Neuronal stem cell (in vitro differentiated cells): ENCODE results near the gene BACE2.

Experiments
- DNase-seq: peaks from one replicate; pipeline ENCODE4 v3.0.0-alpha.2; 2013; ENCODE audit warnings: low spot score
- H2AFZ ChIP-seq: one replicate; pipeline ENCODE4 v1.6.1; 2013; ENCODE audit warnings: mild to moderate bottlenecking, low read length, inconsistent platforms
- H2AK5ac ChIP-seq: 2 replicates; pipeline ENCODE4 v1.6.1; 2013; ENCODE audit warnings: low read depth, mild to moderate bottlenecking, inconsistent platforms, low read length, moderate library complexity, mixed read lengths
- H2BK120ac ChIP-seq: 2 replicates; pipeline ENCODE4 v1.6.1; 2013; ENCODE audit warnings: low read depth, mild to moderate bottlenecking, inconsistent platforms, low read length, moderate library complexity, mixed read lengths
- H2BK12ac ChIP-seq: one replicate; pipeline ENCODE4 v1.6.1; 2013; ENCODE audit warnings: low read length, inconsistent platforms
- H2BK15ac ChIP-seq: 2 replicates; pipeline ENCODE4 v1.6.1; 2013; ENCODE audit warnings: mild to moderate bottlenecking, low read length, inconsistent platforms, mixed read lengths
- H2BK5ac ChIP-seq: one replicate; pipeline ENCODE4 v1.6.1; 2013; ENCODE audit warnings: inconsistent platforms, mild to moderate bottlenecking, low read length, moderate library complexity
- H3K14ac ChIP-seq: one replicate; pipeline ENCODE4 v1.6.1; 2013; ENCODE audit warnings: low read length, inconsistent platforms
- H3K18ac ChIP-seq: 2 replicates; pipeline ENCODE4 v1.6.1; 2013; ENCODE audit warnings: low read length, inconsistent platforms
- H3K23ac ChIP-seq: 2 replicates; pipeline ENCODE4 v1.6.1; 2013; ENCODE audit warnings: low read depth, mild to moderate bottlenecking, mixed read lengths, low read length, inconsistent platforms; ENCODE audit not compliant: poor library complexity
- H3K27ac ChIP-seq: replicated peaks from 3 replicates; pipeline ENCODE4 v1.5.1; 2013; ENCODE audit warnings: low read length, inconsistent platforms
- H3K27me3 ChIP-seq, 3 experiments: 2 replicates each; pipeline ENCODE4 v1.6.1; 2013; ENCODE audit warnings: low read length in 3 of 3, mild to moderate bottlenecking in 2 of 3, inconsistent platforms in 1 of 3, low read depth in 1 of 3, mixed read lengths in 1 of 3, moderate library complexity in 1 of 3; ENCODE audit not compliant: control insufficient read depth in 3 of 3, insufficient read depth in 3 of 3
- H3K36me3 ChIP-seq, 2 donors: replicated peaks in 1 of 2; 2 replicates each; pipeline ENCODE4 v1.6.1; 2013; ENCODE audit warnings: low read length in 2 of 2; ENCODE audit not compliant: control insufficient read depth in 2 of 2, insufficient read depth in 2 of 2
- H3K4ac ChIP-seq: 2 replicates; pipeline ENCODE4 v1.6.1; 2013; ENCODE audit warnings: inconsistent platforms, mild to moderate bottlenecking, low read length, moderate library complexity
- H3K4me1 ChIP-seq, 2 donors: 1 replicate in 1 of 2; 2 replicates in 1 of 2; pipeline ENCODE4 v1.6.1; 2013; ENCODE audit warnings: low read length in 2 of 2, low read depth in 1 of 2; ENCODE audit not compliant: control insufficient read depth in 2 of 2, insufficient read depth in 1 of 2
- H3K4me2 ChIP-seq: one replicate; pipeline ENCODE4 v1.6.1; 2013; ENCODE audit warnings: mild to moderate bottlenecking, low read length, inconsistent platforms; ENCODE audit not compliant: insufficient read depth, poor library complexity, severe bottlenecking
- H3K4me3 ChIP-seq, 2 donors: 2 replicates each; pipeline ENCODE4 v1.5.1; 2013; ENCODE audit warnings: low read length in 2 of 2, mild to moderate bottlenecking in 2 of 2, inconsistent platforms in 1 of 2, moderate library complexity in 1 of 2
- H3K79me1 ChIP-seq: one replicate; pipeline ENCODE4 v1.6.1; 2013; ENCODE audit warnings: low read depth, mild to moderate bottlenecking, inconsistent platforms, low read length, moderate library complexity
- H3K9ac ChIP-seq: one replicate; pipeline ENCODE4 v1.6.1; 2013; ENCODE audit warnings: mild to moderate bottlenecking, low read depth, low read length, inconsistent platforms; ENCODE audit not compliant: poor library complexity
- H3K9me3 ChIP-seq, 2 donors: replicated peaks in 1 of 2; 2 replicates each; pipeline versions ENCODE3 to v1.6.1; 2013; ENCODE audit warnings: low read length in 2 of 2, mild to moderate bottlenecking in 2 of 2, inconsistent platforms in 1 of 2, low read depth in 1 of 2, mixed read lengths in 1 of 2, moderate library complexity in 1 of 2; ENCODE audit not compliant: control insufficient read depth in 2 of 2, insufficient read depth in 1 of 2
- H4K8ac ChIP-seq: one replicate; pipeline ENCODE4 v1.6.1; 2013; ENCODE audit warnings: low read depth, mild to moderate bottlenecking, inconsistent platforms, low read length, moderate library complexity
- H4K91ac ChIP-seq: one replicate; pipeline ENCODE4 v1.6.1; 2013; ENCODE audit warnings: low read length, low read depth, mild to moderate bottlenecking, inconsistent platforms; ENCODE audit not compliant: poor library complexity
- WGBS, 2 donors: extraction: QIAGEN DNeasy Blood & Tissue Kit; methylation state at CpG; one replicate each; pipeline ENCODE4 v1.1.7; 2013; ENCODE audit warnings: missing lambda C conversion rate in 2 of 2, mixed read lengths in 1 of 2; ENCODE audit not compliant: insufficient read length in 2 of 2, insufficient replicate concordance in 1 of 2; ENCODE audit errors: extremely low coverage in 2 of 2; 5-methylcytosine and 5-hydroxymethylcytosine counted together

The BACE2 gene

DNA sequence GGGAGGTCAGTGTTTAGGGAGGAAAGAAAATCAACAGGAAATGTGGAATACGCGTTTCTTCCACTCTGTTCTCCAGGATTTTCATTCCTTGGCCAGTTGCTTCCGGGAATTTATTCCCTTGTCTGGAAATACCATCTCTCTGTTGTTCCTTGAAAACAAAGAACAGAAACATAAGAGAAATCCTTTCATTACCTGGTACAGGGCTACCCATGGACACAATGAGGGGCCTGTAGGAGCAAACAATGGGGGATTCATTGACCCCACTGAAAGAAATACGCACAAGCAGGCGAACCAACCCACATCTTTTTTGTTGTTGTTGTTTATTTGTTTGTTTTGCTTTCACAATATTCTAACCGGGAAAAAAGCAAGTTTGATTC lies 20.0 kb upstream of the BACE2 start:
- no peak overlapping the region for H3K4me2 ChIP-seq
- H2AK5ac ChIP-seq, result no peak overlapping the region
- no CpG with 5 or more reads among the region's 6 CpGs for WGBS, 2 donors
- no peak overlapping the region for H3K14ac ChIP-seq
- H3K79me1 ChIP-seq, result no peaks in the 10 kb centered on the region
- no peak overlapping the region for H2AFZ ChIP-seq
- H3K4ac ChIP-seq, result no peak overlapping the region
- H3K23ac ChIP-seq, result no peak overlapping the region
- H3K4me1 ChIP-seq, result peaks cover 0 to 7% of the 10 kb centered on the region in 2 donors
- H3K27ac ChIP-seq, result no peak overlapping the region
- H3K27me3 ChIP-seq, result peaks cover 0 to 4% (median 0%) of the 10 kb centered on the region in 3 experiments
- H4K8ac ChIP-seq, result no peak overlapping the region
- no peak overlapping the region for H3K18ac ChIP-seq
- H4K91ac ChIP-seq, result no peak overlapping the region
- DNase-seq, result no peak
- H2BK15ac ChIP-seq, result no peak overlapping the region
- H3K9me3 ChIP-seq, result peaks cover 0 to 5% of the 10 kb centered on the region in 2 donors
- H2BK12ac ChIP-seq, result no peak overlapping the region
- H3K36me3 ChIP-seq, result no peaks in the 10 kb centered on the region
- H2BK120ac ChIP-seq, result no peak overlapping the region
- H2BK5ac ChIP-seq, result no peak overlapping the region
- H3K4me3 ChIP-seq, result no peak overlapping the region
- H3K9ac ChIP-seq, result no peak overlapping the region

DNA sequence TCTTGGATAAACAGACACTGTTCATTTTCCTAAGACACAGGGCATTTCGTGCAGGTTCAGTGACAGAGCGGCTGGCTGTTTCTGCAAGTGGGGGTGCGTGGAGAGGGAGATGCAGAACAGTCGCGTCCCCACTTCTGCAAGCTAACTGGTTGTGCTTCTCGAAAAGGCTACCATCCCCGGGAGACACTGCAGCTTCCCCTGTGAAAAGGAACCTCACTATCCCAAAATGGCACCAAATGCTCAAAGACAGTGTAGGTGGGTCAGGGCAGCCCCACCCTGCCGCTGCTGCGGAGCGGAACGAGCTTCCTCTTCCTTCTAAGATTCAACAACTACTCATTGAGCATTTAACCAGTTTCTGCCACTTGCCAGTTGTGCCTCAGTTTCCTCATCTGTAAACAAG lies 19.2 kb upstream of the BACE2 start:
- no peaks in the 10 kb centered on the region for H3K36me3 ChIP-seq
- H3K18ac ChIP-seq, result no peak overlapping the region
- H3K27me3 ChIP-seq, result peaks cover 0 to 4% (median 0%) of the 10 kb centered on the region in 3 experiments
- no peaks in the 10 kb centered on the region for H3K79me1 ChIP-seq
- H4K91ac ChIP-seq, result no peak overlapping the region
- DNase-seq, result no peak
- WGBS, 2 donors, result no CpG with 5 or more reads among the region's 11 CpGs
- no peak overlapping the region for H3K9ac ChIP-seq
- no peak overlapping the region for H3K4me2 ChIP-seq
- H3K9me3 ChIP-seq, result peaks cover 0 to 5% of the 10 kb centered on the region in 2 donors
- H2BK12ac ChIP-seq, result no peak overlapping the region
- no peak overlapping the region for H2BK5ac ChIP-seq
- no peak overlapping the region for H2BK15ac ChIP-seq
- no peak overlapping the region for H3K4ac ChIP-seq
- H4K8ac ChIP-seq, result no peak overlapping the region
- peaks cover 0 to 7% of the 10 kb centered on the region in 2 donors for H3K4me1 ChIP-seq
- no peak overlapping the region for H3K23ac ChIP-seq
- H2BK120ac ChIP-seq, result no peak overlapping the region
- H2AFZ ChIP-seq, result no peak overlapping the region
- no peak overlapping the region for H3K4me3 ChIP-seq
- no peak overlapping the region for H3K14ac ChIP-seq
- no peak overlapping the region for H2AK5ac ChIP-seq
- no peak overlapping the region for H3K27ac ChIP-seq

DNA sequence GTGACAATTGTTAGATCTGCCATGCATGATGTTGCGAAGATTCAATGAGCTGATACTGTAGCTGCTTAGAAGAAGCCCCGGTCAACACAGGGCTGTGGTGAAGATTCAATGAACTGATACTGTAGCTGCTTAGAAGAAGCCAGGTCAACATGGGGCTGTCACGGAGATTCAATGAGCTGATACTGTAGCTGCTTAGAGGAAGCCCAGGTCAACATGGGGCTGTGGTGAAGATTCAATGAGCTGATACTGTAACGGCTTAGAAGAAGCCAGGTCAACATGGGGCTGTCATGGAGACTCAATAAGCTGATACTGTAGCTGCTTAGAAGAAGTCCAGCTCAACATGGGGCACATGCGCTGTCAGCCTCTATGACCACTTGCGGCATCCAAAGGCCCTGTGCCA lies 18.8 kb upstream of the BACE2 start:
- no peak overlapping the region for H3K9ac ChIP-seq
- H2AFZ ChIP-seq, result no peak overlapping the region
- no peak overlapping the region for H3K14ac ChIP-seq
- H3K9me3 ChIP-seq, result peaks cover 0 to 5% of the 10 kb centered on the region in 2 donors
- H2BK120ac ChIP-seq, result no peak overlapping the region
- H3K4ac ChIP-seq, result no peak overlapping the region
- H4K91ac ChIP-seq, result no peak overlapping the region
- no peak overlapping the region for H3K18ac ChIP-seq
- WGBS, 2 donors, result no CpG with 5 or more reads among the region's 6 CpGs
- no peak overlapping the region for H2BK15ac ChIP-seq
- no peak overlapping the region for H4K8ac ChIP-seq
- peaks cover 0 to 4% (median 0%) of the 10 kb centered on the region in 3 experiments for H3K27me3 ChIP-seq
- H3K23ac ChIP-seq, result no peak overlapping the region
- no peak overlapping the region for H3K4me2 ChIP-seq
- peaks cover 0 to 7% of the 10 kb centered on the region in 2 donors for H3K4me1 ChIP-seq
- no peak overlapping the region for H2BK12ac ChIP-seq
- no peak overlapping the region for H3K27ac ChIP-seq
- H2BK5ac ChIP-seq, result no peak overlapping the region
- no peak overlapping the region for H2AK5ac ChIP-seq
- H3K4me3 ChIP-seq, result no peak overlapping the region
- DNase-seq, result no peak
- no peaks in the 10 kb centered on the region for H3K36me3 ChIP-seq
- no peaks in the 10 kb centered on the region for H3K79me1 ChIP-seq

DNA sequence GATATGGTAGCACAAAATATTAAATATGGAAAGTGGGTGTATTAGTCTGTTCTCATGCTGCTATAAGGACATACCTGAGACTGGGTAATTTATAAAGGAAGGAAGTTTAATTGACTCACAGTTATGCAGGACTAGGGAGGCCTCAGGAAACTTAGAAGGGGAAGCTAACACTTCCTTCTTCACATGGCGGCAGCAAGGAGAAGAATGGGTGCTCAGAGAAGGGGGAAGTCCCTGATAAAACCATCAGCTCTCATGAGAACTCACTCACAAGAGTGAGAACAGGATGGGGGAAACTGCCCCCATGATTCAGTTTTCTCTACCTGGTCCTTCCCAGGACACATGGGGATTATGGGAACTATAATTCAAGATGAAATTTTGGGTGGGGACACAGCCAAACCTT lies 15.8 kb upstream of the BACE2 start:
- Histone ChIP-seq H3K4ac (no peak overlapping the region), H3K9ac (no peak overlapping the region), H2BK12ac (no peak overlapping the region), H3K23ac (no peak overlapping the region), H3K36me3 (no peaks in the 10 kb centered on the region), H2BK15ac (no peak overlapping the region), H3K4me3 (no peak overlapping the region), H2AFZ (no peak overlapping the region), H4K8ac (no peak overlapping the region), H3K9me3 (peaks cover 0 to 5% of the 10 kb centered on the region in 2 donors), H3K18ac (no peak overlapping the region), H3K14ac (no peak overlapping the region), H2AK5ac (no peak overlapping the region), H3K4me2 (no peak overlapping the region), H2BK120ac (no peak overlapping the region), H4K91ac (no peak overlapping the region), H3K4me1 (peaks cover 0 to 7% of the 10 kb centered on the region in 2 donors), H2BK5ac (no peak overlapping the region), H3K79me1 (no peaks in the 10 kb centered on the region), H3K27me3 (peaks cover 0 to 4% (median 0%) of the 10 kb centered on the region in 3 experiments), H3K27ac (no peak overlapping the region)
- WGBS, 2 donors, result no CpG with 5 or more reads among the region's 1 CpG
- DNase-seq, result no peak
